DND-41 (cell line): ENCODE results near the gene SUV39H1.

Experiments used
- CTCF ChIP-seq: IDR thresholded peaks from 2 replicates; pipeline ENCODE4 v1.5.1; 2012; ENCODE audit warnings: borderline replicate concordance, low read length, moderate library complexity, mild to moderate bottlenecking; ENCODE audit not compliant: poor library complexity, severe bottlenecking; ENCODE audit errors: extremely low read depth
- EZH2 ChIP-seq: IDR thresholded peaks from 3 replicates; pipeline ENCODE4 v1.6.1; 2012; ENCODE audit warnings: borderline replicate concordance, low read depth, mild to moderate bottlenecking, moderate library complexity, low read length, inconsistent platforms; ENCODE audit not compliant: severe bottlenecking

DNA sequence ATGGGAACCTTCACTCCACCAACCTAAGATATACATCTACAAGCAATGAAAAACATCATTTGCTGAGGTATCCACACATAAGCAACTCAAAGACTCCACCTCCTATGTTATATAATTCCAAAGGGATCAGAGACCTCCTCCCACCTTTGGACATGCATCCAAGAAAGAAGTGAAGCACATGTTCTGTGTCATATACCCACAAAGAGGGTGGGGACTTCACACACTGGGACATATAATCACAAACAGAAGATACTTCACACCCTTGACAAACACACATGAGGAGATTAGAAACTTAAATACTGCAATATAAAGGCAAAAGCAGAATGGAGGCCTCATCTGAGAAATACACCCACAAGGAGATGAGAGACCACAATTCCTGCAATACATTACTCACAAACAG is 25.4 kb downstream of the SUV39H1 start:
- TF ChIP-seq CTCF (no peak), EZH2 (no peak)
